NOMO-1 treated with DMSO at 0.1 percent for 48 hours (cell line): ENCODE measurements around the gene PCCA.
"Not testable (repeated sequence)": the region's sequence is repeated elsewhere in the genome, so short reads cannot be mapped to it uniquely, and the experiment has no call there.

Source experiments
- DNase-seq: peaks from one replicate; lab custom pipeline; 2025; ENCODE audit not compliant: unreplicated experiment; lab: John Stamatoyannopoulos, UW

Gene PCCA

DNA sequence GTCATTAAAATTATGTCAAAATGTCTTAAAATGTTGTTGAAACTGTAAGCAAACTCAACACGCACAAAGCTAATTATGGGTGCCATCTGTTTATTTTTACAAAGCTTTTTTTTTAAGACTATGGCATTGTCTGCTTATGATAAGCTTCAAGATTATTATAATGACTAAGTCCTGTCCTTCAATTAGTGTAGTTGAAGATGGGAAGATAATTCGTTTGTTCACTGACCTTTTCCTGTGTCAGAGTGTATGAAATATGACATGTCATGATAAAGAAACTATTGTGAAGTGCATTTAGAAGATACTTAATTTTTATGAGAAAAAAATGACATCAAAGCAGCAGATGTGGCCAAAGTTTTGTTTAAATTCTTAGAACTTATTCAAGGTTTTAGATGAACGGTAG lies 211.3 kb downstream of the PCCA start:
- no peak for DNase-seq

DNA sequence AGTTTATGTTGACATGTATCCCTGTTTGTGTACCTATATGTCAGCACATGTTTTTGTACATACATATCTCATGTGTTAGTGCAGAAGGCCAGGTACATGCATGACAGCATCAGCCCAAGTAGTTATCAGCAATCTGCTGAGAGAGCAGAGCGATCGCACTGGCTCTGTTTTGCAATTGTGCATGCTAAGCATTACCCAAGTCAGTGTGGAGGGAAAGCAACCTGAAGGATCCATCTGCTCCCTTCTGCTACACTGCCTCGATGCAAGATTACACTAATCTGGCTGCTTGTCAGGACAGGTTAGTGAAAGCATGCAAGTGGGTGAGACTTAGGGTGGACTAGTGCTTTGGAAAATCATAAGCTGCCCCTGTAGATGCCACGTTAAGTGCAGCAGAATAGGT lies 211.8 kb downstream of the PCCA start:
- no peak for DNase-seq

DNA sequence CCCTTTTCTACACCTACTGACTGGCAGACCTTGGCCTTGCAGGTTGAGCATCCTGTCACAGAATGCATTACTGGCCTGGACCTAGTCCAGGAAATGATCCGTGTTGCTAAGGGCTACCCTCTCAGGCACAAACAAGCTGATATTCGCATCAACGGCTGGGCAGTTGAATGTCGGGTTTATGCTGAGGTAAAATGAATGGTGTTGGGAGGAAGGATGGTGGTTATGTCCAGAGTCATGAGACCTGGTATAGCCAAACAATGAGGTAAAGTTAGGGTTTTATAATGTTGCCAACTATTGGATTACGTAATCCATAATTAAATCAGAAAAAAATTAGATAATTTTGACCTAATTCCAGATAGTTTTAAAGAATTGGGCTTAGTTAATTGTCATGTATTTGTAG lies 212.5 kb downstream of the PCCA start:
- DNase-seq = no peak

DNA sequence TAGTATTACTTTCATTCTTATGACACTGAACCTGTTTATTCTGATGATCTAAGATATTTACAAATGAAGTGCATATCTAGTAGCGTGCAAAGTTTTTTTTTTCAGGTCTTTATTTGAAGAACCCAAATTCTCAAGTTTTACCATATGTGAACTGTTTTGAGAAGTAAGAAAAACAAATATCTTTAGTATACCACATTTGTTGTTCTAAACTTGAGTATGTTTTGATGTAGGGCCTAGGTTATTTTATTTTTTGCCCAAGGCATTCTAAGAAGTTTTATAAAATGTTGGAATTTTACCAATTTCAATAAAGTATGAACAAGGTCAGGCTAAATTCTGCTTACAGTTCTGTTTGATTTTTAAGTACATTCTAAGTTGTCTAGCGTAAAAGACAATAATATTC lies 213.5 kb downstream of the PCCA start:
- no peak for DNase-seq

DNA sequence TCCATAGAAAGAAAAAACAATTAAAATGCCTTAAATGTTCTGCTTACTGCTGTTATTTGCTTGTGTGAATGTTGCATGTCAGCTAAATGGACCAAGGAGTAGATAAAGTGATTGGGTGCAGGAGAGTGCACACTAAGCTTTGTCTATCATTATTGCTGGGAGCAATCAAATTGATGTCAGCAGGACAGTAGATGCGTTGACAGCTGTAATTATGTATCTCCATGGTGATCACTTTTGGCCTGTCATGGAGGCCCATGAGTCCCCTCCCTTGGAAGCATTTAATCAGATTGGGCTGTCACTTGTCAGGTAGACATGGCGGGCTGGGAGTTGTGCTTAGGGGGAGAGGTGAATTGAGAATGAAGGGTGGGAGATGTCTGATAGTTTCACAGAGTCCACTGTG lies 215.3 kb downstream of the PCCA start:
- no peak for DNase-seq

DNA sequence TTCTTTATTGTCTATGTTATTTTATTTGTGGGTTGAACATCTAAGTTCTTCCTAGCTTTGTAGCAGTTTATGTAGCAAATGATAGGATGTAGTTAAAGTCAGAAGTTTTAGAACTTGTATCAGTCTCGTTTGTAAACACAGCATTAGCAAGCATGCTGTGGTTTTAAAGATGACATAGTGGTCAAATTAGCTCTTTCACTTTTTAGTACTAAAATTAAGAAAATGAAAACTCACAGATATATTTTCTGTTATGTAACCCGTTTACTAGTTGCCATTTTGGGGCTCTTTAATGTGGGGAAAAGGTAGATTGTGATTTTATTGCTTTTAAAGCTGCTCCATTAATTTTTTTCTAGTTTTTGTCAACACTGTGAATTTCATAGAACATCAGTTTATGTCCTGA lies 216.5 kb downstream of the PCCA start:
- no peak for DNase-seq

DNA sequence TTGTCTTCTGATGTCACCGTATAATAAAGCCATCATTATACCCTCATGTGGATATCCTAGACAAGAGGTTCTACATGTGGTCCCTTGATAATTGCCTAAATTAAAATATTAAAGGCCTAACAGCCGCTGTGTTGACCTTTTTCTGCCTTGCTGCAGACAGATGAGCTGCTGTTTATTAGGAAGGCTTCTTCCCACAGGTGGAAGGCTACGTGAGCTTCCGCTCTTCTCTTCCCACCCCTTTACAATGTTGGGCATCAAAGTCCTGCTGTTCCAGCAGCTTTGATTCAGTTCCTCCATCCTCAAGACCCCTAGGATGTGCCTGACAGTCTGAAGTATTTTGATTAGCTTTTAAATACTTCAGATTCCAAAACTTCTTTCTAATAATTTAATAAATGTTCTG lies 217.1 kb downstream of the PCCA start:
- no peak for DNase-seq

DNA sequence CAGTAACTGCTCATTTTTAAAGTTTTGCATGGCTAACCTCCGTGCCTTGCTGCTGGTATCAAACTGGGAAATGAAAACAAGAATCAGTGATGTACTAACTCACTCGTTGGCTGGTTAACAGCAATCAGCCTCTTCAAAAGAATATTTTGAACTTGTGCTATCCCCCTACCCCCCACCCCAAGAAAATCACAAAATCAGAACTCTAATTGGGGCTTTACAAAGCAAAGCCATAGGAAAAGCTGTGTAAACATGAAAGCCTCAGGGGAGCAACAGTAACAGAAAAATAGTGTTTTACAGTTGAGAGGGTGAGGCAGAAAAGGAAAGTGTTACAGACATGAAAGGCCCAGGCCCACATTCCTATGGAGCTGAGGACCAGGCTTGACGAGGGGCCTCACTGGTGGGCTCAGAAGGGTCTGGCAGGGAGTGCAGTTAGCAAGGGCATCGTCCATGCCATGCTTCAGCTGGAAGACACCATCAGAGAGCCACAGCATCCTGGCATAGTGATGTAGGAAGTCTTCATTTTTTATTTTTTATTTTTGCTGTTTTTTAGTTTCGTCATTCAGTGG lies 217.6 kb downstream of the PCCA start:
- DNase-seq = no peak

DNA sequence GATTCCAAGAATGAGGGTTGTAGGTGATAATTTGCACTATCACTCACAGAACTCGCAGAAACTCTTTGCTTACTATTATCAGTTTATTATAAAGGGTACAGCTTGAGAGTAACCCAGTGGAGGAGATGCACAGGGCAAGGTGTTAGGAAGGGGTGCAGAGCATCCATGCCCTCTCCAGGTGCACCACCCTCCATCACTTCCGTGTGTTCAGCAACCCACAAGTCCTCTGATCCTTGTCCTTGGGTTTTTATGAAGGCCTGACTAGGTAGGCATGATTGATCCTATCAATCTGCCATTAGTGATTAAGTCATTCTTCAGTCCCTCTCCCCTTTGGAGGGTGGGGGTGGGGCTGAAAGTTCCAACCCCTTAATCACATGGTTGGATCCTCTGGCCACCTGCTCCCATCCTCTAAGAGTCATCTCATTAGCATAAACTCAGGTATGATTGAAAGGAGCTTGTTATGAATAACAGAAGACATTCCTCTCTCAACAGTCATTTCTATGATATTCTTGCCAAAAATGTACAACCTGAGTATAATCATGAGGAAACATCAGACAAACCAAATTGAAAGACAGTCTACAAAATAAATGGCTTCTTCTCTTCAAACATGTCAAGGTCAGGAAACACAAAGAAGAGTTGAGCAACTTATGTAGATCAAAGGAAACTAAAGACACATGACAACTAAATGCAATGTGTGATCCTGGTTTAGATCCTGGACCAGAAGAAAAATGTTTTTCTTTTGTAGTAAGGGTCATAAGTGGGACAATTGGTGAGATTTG lies 225.4 kb downstream of the PCCA start:
- no peak for DNase-seq

DNA sequence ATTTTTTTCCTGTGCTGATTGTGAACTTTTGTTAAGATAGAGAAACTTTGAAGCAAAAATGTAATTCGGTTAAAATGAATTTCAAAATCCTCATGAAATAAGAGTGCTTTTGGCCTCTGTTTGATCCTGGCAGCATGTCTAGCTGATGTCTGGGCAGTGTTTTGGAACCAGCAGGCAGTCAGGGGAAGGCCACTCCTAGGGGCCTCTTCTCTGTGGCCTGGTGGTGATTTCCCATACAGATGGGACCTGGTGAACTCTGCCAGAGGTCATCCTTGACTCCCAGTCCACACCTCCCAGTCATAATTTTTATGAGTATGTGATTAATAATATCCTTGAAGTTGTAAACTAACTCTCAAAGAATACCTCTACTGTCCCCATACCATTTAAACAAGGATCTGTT lies 226.6 kb downstream of the PCCA start:
- DNase-seq = no peak

DNA sequence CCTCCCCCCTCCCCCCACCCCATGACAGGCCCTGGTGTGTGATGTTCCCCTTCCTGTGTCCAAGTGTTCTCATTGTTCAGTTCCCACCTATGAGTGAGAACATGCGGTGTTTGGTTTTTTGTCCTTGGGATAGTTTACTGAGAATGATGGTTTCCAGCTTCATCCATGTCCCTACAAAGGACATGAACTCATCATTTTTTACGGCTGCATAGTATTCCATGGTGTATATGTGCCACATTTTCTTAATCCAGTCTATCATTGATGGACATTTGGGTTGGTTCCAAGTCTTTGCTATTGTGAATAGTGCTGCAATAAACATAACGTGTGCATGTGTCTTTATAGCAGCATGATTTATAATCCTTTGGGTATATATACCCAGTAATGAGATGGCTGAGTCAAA lies 229.6 kb downstream of the PCCA start:
- not testable (repeated sequence) for DNase-seq

DNA sequence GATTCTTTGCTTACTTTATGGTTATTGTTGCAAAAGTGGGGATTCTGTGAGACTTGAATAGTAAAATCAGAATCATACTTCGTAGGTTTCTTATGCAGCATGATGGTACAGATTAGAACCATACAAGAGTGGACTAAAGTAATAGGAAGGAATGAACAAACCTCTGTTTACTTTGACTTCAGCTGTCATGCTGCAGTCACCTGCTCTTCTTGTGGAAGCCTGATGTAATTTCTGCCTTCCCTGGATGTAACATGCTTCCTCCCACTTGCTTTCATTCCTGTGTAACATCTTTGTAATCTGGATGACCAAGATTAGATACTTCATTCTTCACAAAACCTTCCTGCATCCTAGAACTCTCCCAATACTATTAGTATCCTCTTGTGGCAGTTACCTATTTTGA lies 235.0 kb downstream of the PCCA start:
- no peak for DNase-seq

DNA sequence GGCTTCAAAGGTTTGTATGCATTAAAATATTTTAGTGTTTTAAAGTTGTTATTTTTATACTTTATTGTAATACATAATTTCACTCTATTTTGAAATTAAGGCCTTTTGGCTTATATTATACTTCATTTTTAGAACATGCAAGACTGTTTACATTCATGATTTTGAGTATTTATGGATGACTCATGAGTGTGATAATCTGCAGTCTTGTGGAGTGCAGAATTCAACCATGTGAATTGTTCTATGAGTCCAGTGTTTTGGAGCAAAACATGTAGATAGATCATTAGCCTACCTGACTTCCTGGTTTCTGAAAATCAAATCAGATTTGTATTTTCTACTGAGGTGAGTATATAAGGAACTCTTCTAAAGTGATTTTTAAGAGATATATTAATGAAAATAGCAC lies 241.8 kb downstream of the PCCA start:
- no peak for DNase-seq

DNA sequence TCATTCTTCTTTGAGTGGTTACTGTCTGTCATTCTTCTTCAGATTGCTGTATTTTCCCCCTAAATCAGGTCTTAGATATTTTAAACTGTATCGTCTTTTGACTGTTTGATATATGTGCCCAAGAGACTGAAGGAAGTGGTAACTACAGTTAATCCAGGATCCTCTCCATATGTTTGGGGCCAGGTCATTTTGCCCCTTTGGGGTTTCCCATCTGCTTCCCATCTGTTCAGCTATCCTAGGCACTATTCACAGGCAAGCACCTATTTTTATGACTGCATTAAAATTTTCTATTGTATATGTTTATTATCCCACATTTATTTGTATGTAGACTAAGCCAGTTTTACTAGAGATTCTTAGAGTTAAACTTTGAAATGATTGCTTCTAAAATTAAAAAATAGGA lies 244.2 kb downstream of the PCCA start:
- DNase-seq = no peak

DNA sequence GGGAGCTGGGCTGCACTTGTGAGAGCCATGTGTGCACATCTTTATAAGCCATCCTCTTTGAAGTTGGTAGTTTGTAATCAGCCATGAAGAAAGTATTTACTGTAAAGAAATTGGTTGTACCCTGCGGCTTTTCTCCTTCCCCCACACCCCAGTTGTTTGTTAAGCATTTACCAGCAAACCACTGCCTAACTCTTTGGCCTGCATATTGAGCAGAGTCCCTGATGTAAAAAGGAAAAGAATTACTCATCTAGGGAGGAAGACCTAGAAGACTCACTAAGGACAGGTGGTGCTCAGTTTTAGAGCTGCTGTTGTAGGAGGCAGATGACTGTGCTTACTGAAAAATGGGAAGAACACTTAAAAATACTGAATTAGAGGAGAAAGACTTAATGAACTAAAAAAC lies 245.3 kb downstream of the PCCA start:
- no peak for DNase-seq

DNA sequence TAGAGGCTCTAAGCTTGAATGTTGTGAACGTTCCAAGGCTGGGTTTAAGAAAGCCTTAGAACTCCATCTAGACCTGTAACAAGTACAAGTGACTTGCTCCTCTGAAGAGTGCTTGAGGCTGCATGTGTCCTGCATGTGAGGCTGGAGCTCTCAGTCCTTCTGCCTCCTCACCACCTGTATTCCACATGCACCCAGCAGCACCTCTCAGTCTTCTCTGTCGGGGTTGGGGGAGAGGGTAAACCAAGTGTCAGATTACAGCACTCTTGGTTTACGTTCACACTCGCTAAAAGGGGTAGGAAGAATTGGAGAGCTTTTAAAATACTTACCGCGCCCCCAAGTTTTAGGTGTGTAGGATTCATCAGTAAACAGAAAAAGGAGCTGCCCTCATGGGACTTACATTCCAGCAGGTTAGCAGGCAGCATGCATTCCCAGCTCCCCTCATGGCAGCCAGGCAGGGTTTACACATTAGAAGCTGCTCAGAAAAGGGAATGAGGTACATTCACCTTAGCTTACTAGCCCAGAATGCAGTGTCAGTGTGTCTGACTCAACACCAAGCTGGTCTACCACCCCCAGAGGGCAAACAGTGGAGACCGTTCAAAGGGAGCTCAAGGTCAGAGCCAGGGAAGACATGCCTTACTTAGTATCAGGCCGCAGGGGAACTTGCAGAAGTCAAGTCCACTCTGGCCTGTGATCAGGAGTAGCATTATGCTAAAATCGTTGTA lies 248.1 kb downstream of the PCCA start:
- no peak for DNase-seq

DNA sequence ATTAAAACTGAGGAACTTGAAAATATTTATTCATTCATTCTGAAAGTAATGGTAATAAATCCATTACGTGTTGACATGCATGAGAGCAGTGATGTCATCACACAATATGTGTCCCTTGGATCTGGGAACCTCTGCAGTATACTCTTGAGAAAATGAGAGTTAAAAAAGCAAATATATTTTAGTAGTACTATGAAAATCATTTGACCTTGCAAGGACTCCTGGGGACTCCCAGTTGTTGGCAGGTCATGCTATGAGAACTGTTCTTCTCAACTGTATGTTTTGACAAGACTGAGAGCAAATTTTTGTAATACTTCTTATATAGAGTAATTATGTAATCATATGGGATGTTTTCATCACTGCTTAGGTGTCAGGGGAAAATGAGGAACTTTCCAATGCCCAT lies 249.4 kb downstream of the PCCA start:
- DNase-seq = no peak

DNA sequence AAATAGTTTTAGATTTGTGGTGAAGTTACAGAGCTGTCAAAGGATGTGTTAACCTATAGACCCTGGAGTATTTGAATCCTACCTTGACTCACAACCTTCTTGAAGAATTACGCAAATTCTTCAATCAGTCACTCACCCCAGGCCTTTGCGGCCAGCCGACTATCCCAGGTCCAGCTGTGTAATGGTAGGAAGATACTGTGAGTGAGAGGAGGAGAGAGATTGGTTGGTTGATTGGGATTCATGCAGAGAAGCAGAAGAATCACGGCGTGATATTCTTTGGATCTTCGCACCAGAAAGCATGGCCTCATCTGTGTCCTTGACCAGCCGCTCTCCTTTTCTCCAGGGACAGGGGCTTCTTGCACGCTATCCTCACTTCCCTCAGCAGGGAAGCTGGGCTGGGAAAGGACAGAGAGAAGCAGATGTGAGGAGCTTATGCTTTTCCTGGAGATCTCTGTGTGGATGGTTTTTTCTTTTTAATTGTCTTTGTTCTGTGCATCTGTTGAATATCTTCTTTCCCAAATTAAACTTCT lies 250.6 kb downstream of the PCCA start:
- no peak for DNase-seq

DNA sequence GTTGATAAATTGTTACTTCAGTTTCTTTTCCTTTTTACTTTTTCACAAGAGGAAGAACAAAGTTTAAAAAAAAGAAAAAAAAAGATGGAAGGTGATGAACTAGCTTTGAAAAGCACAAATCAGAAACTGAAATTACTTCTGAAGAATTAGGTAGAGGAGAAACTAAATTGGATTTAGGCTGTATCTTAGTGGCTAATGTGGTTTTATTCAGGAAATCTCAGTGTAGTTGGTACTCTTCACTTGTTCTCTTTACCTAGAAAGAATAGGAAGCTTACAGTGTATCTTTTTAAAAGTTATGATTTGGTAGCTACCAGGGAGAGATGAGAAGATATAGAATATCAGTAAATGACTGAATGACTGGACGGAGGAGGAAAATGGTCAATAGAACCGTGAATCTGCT lies 252.0 kb downstream of the PCCA start:
- DNase-seq = no peak

DNA sequence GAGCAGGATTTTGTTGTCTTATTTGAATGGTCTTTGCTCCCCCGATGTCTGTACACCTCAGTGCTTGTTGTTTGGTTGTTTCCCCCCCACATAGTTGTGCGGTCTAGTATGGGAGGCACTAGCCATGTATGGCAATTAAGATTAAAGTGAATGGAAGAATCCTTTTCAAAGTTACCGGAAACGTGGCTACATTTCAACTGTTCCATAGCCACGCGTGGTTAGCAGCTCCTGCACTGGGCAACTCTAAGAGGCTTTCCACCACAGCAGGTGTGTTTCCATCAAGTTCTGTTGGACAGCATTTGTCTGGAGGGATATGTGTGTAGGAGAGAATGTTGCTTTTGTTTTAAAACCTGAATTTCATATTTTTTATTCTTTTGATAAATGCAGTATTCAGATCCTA lies 252.4 kb downstream of the PCCA start:
- no peak for DNase-seq

DNA sequence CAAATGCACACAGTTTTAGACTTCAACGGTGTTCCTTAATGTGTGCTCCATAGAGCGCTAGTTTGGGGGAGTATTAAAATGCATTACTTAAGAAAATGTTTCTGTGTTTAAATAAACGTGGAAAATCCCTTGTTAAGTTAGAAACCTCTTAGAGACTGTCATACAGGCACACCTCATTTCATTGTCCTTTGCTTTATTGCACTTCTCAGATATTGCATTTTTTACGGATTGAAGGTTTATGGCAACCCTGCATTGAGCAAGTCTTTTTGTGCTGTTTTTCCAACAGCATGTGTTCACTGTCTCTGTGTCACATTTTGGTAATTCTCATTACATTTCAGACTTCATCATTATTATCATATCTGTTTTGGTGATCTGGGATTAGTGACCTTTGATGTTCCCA lies 255.7 kb downstream of the PCCA start:
- DNase-seq = no peak

DNA sequence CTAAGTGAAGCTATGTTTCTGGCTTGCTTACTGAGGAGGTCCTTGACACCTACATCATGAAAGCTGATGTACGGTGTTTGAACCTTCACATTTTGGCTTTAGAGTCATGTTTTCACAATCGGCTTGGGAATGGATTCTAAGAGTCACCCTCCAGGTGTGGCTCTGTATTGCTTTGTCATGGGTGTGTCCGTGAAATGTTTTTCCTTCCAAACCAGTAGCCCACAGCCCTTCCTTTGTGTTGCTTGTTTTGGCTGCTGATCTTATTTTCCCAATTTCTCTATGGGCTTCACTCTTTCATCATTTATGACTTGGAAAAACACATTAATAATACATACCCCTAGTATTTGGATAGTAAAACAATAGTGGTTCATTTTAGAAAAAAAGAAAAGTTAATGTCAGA lies 259.1 kb downstream of the PCCA start:
- no peak for DNase-seq
